Epidermal melanocyte (primary cell): ENCODE measurements around the gene HTR1A.

Experiments
- DNase-seq: peaks from one replicate; pipeline ENCODE4 v3.0.0; 2011; ENCODE audit warnings: low spot score; ENCODE audit not compliant: insufficient read length

Gene HTR1A

DNA sequence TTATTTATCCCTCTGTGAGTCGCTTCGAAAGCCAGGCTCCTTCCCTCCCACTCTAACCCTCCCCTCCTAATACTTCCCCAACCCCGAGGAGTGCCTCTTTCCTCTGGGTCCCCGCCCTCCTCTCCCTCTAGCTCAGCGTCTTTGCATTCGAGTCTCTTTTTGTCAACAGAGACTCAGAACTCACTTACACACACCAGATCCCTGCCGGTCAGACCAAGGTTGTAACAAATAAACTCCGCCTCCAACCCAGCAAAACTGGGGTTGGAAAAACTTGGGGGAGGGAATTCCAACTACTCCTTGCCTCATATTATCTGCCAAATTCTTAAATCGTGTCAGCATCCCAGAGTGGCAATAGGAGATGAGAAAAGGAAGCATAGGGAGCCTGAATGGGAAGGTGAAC, at the start of gene HTR1A:
TSS of gene HTR1A (minus strand) at position 167 of the 400 bp plus-strand sequence. CDS start 726 bp downstream, outside the sequence.
- DNase-seq, result no peak

DNA sequence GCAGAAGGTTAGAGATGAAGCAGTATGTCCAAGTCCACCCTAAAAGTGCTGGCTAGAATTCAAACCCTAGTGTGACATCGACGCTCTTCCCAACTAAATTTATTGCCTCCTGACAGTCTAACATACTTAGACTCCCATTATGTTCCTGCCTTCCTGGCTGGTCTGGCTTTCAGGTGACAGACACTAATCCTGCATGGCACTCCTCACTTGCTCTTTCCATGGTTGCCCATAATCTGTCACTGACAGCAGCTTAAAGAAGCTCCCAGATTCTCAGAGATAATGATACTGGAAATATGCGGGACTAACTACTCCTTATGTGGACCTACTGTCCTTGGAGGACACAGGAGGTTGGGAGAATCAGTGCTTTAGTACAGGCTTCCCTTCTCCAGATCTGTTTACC, 41.7 kb upstream of the HTR1A start:
- no peak for DNase-seq

DNA sequence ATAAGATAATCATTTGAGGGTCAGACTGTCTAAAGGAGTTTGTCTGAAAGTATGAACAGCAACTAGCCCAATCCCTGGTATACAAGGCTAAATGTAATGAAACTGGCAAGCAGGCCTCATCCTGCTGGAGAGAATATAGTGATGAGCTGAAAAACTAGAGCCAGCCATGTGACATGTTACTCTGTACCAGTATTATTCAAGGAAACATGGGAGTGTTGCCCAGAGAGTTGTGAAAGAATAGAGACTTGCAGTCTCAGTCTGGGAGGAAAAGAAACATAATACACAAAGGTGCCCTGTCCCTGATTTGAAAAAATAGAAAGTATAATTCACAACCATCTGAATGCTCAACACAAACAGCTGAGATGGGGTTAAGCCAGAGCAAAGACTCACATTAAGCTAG, 37.9 kb upstream of the HTR1A start:
- DNase-seq, result no peak

DNA sequence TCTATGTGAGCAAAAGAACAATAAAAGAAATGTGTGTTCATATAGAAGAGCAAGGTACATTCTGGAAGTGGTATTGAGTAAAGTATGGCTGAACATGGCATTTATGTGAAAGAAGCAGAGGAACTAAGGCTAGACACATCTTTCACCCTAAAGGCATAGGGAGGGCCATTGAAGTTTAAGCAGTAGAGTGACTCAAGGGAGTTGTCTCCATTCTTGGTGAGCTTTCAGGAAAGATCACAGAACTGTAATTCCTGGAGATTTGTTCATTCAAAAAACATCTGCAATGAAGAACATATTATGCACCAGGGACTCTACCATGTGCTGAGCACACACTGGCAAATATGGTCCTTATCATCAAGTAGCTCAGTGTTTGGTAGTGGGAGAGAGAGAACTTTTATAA, 24.8 kb upstream of the HTR1A start:
- no peak for DNase-seq

DNA sequence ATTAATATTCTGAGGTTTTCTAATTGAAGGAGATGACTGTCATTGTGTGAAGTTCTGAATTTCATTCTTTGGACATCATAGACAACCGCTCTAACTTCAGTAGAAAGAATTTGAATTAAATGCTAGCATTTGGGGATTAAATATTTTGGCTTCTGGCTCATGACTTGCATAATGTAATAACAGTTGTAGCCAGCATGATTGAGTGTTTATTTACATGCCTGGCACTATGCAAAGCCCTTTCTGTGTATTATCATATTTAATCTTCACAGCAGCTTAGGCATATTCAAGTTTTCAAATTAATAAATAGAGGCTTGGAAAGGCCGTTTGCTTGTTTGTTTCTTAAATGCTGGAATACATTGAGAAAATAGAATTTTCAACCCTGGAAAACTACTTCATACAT, 19.6 kb upstream of the HTR1A start:
- DNase-seq, result no peak

DNA sequence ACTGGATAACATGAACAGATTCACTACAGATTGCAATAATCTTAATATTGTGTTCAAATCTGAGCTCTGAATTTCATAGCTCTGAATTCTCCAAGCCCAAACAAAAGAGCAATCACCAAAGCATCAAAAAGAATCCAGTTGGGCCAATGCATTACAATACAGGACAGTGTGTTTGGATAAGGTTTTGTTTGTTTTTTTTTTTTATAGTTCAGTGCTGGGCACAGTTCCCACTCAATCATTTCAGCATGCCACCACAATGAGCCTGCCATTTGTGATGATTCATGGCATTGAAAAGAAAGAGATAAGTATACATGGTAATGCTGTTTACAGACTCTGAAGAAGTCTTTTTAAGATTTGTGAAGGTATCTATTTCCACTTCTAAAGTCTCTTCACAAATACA, 1.7 kb upstream of the HTR1A start:
- no peak for DNase-seq

DNA sequence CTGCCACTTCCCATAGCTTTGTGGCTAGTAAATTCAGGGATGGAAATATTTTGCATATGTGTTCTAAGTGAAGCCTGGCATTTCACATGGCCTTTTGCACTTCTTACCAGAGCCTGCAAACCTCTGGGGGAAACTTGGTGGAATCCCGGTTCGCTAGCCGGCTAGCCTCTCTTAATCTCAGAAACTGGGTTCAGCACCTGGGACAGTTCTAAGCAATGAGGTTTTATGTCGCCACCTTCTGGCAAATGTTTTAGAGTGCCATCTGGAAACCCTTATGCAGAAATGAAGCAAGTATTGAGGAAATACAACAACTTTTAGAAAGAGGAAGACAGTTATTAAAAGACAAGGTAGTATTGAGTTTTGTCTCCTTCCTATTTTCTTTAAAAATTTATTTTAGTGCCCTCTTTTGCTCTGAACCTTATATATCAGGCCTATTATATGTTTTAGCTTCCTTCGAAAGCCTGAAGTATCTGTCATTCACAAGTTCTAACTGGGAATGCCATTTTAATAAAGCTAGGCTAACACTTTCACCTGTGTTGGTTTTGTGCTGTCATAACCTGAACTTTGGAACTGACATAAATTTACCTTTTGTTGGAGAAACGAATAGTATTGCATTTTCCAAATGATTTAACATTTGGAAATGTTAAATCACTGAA, 963 bp upstream of the HTR1A start:
- peak; percentile 74 for DNase-seq

DNA sequence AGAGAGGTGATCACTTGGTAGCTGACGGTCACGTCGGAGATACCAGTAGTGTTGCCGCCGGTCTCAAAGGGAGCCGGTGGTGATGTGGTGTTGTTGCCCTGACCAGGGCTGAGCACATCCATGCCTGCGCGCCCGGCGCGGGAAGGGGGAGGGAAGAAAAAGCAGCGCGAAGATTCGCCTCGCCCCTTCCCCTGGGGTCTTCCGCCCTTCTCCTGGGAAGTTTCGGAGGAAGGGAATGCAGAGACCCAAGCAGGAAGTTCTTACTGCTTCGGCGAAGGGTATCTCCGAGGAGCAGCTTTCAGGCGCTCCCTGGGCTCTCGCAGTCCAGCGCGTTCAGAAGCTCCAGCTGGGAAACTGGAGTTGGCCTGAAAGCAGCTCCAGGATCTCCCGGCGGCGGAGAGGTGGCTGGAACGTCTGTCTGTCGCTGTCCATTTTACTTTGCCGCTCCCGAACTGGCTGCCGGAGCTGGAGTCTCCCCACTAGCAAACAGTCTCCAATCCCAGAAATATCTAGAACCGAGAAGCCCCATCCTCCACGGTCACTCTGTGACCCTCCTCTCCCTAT, 565 bp downstream of the HTR1A start:
- DNase-seq, result no peak

DNA sequence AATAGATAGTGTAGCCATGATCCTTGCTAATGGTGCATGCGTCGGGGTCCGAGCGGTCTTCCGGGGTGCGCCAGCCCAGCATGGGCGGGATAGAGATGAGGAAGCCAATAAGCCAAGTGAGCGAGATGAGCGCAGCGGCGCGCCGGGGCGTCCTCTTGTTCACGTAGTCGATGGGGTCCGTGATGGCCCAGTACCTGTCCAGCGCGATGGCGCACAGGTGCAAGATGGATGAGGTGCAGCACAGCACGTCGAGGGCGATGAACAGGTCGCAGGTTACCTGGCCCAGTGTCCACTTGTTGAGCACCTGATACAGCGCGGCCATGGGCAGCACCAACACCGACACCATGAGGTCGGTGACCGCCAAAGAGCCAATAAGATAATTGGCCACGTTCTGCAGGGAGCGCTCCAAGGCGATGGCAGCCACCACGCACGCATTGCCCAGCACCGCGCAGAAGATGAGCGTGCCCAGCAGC, 1.1 kb downstream of the HTR1A start:
- no peak for DNase-seq

DNA sequence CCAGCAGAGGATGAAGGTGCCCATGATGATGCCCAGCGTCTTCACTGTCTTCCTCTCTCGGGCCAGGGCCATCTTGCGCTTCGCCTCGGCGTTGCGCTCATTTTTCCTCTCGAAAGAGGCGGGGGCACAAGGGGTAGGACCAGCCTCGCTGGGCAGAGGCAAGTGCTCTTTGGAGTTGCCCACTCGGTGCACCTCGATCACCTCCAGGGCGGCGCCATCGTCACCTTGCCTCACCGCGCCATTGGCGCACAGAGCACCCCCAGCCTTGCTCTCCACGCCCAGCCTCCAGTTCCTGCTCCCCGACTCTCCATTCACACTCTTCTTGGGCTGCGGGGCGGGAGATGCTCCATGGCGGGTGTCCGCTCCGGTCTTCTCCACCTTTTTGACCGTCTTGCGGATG, 1.6 kb downstream of the HTR1A start:
- no peak for DNase-seq

DNA sequence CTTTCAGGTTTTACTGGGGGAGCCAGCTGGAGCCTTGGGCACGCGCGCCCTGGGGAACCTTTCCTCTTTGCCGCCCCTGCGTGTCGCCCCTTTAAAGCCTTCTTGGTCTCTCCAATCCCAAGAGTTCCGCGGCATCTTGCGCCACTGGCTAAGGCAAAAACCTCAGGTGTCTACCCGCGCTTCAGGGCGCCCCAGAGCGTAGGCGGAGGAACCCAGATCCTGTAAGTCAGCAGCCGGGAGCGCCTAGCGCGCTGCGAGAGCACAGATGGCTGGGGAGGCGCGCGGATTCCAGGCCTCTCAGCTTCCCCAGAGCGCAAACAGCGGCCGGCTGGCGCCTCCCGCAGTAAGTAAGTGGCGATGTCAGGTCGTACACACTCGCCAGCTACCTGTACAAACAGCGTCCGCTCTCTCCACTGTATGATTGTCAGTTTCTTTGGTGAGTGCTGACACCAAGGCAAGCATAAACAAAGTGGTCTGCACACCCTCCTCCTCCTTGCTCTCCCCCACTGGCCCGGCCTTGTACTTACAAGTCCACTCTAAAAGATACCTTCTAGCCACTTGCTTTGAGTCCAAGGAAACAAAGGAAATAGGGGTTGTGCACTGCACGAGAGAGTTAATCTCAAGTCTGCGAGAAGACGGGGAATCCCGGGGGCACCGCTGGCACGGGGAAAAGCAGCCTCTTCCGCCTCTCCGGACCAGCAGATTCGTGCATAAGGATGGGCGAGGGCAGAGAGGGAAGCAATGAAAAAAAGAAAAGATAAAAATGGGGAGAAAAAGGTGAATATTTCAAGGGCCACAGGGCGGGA, 2.9 kb downstream of the HTR1A start:
- no peak for DNase-seq

DNA sequence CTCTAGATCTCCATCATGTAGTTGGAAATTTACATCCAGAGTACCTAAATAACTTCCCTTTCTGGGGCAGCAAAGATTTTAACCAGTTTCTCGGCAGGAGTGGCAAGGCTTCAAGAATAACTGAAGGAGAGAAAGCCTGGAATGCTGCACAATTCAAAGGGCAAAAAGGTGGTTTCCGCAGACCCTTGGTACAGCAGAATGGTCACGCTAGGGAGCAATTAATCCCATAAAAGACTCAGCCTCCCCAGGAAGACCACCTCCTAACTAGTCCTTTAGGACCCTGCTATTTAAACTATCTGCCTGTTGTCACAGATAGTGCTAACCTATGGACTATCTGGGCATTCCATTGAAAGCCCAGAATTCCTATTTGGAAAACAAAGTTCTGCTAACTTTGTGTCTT, 3.6 kb downstream of the HTR1A start:
- DNase-seq, result no peak

DNA sequence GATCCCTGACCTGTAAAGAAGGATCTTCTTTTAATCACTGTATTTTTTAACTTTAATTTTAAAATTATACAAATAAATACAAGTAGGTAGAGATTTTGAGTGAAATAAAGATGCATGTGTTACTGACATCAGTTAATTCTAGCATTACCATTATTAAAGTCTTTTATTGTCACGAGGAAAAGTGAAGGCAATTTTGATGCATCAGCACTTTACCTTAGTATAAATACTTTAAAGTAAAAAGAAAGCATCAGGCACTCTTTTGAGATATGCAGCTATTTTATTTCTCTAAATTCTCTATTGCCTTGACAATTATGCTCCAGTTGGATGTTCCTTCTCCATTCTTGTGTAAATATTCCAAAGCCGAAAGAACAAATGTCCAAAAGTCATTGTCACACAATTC, 4.6 kb downstream of the HTR1A start:
- no peak for DNase-seq

DNA sequence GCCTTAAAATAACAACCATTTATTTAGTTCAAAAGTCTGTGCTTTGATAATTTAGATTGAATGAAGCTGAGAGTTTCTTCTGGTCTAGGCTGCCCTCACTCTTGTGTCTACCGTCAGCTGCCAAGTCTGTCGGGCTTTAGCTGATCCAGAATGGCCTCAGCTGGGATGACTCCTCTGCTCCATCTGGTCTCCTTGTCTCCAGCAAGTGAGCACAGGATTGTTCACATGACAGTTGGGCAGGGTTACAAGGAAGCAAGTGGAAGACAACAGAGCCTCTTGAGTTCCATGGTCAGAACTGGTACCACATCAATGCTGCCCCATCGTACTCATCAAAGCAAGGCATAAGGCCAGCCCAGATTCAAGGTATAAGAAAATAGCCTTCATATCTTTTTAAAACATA, 9.0 kb downstream of the HTR1A start:
- no peak for DNase-seq

DNA sequence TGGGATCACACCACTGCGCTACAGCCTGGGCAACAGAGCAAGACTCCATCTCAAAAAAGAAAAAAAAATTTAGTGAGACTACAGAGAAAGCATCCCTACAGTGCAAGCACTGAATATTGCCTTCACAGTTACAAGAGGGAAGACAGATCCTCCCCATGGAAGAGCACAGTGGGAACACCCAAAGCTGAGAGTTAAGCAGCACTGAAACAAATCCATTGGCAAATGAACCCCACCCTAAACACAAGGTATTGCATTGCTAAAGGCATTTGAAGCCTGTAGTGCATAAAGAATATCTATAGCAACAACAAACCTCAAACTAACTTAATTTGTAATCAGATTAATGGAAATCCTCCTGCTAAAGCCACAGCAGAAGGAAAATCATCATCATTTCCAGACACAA, 27.1 kb downstream of the HTR1A start:
- no peak for DNase-seq

DNA sequence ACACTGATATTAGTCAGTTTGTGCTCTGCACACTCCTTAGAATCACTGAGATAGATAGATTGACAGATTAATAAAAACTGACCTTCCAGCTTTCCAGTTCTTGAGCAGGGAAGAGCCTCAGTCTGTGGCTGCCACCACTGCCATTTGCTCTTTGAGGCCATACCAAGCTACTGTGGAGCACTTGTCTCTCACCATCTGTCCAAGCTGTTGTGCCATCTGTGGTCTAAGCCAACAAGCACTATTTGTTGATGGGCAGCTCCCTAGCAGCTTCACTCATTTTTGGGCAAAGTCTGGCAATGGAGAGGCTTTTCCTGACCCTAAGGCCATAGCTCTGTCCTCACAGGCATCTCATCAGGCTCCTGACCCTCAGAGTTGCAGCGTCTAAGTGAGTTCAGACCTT, 30.4 kb downstream of the HTR1A start:
- no peak for DNase-seq

DNA sequence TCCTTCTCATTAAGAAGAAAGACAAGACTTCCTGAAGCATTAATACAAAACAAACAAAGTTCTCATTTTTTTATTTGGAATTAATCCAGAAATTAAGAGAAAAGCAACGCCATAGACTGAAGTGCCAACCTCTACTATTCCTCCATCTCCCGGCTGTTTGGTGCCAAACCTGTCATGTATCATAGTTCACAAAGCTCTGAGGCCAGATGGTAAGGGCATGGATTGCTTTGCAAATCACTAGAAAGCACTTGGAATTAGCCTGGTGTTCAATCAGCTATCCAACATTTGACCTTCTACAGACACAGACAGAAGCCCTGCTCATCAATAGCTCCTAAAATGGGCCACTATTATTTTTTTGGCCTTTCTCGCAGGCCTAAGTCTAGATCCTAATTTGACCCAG, 33.8 kb downstream of the HTR1A start:
- DNase-seq, result no peak

DNA sequence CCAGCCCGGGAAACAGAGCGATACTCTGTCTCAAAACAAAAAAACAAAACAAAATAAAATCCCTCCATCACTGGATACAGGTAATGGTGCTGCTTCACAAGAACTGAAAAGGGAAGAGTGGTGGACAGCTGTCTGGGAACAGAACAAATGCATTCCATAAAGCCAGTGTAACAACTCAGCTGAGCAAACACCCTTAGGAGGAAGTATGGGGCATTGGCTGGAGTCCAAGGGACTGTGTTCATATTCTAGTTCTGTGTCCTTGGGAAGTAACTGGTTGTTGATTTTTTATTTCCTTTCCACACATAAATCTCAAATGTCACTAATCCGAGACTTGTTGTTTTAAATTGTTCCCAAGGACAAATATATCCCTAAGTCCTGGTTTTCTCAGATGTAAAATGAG, 38.3 kb downstream of the HTR1A start:
- no peak for DNase-seq

DNA sequence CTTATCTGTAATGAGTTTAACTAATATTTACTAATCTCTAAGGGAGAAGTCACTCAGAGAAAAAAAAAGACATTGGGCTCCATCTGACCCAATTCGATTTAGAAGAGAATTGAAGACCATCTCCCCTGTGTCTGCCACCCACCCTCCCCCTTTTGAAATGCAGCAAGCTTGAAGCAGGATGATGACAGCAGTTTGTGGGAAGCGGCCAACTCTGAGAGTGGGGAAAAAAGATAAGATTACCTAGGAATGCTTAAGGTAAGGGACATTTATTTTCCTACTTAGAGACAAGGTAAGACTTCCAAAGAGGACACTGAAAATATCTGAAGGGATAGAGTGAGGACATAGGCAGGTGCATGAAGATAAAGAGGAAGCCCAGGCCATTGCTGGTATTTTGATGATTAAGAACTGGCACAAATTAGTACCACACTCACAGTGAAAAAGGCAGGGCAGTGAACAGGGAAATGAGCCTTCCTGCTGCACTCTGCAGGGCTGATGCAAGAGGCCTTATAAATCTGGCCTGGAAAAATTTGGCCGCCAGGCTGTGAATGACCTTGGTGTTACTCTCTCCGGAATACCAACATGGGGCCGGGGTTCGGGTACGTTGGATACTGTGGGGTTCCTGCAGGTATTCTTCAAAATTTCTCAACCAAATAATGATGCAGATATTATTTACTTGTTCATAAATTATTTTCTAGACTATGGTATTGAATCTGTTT, 42.3 kb downstream of the HTR1A start:
- no peak for DNase-seq

DNA sequence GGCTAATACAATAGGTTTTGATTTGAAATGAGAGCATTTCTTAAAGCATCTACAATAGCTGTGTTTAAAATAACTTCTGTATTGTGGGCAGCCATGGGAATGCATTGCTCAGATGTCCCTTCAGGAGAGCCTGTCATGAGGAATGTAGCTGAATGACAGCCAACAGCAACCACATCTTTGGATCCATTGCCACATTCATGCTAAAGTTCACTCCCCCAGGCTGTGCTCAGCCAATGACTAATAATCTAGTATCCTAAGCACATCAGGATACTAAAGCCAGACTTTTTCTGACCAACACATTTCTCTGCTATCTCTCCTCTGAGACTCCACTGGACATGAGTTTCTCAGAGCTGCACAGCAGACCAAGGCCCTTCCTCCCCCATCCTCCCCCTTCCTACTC, 45.5 kb downstream of the HTR1A start:
- DNase-seq, result no peak

DNA sequence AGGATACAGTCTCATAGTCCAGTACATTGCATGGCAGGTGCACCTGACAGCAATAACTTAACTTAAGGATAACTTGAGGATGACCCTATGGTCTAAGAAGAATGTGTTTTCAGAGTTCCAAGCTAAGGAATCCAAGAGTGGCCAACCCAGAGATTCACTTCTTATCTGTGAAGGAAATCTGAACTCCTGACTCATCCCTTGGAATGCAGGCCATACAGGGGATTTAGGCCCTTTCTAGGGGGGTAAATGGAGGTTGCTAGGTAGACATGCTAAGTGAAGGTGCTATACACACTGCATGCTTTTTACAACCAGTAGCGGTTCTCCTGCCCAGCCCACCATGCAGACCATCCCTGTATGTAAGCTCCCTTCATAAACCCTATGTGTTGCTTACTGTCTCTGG, 50.4 kb downstream of the HTR1A start:
- DNase-seq, result no peak
